ENCODE data around the gene MOB3A.

Gene MOB3A

GRCh38 chr19:2118438-2118837 lies 22.3 kb upstream of the MOB3A start:
- TF ChIP-seq, protein P1, sequence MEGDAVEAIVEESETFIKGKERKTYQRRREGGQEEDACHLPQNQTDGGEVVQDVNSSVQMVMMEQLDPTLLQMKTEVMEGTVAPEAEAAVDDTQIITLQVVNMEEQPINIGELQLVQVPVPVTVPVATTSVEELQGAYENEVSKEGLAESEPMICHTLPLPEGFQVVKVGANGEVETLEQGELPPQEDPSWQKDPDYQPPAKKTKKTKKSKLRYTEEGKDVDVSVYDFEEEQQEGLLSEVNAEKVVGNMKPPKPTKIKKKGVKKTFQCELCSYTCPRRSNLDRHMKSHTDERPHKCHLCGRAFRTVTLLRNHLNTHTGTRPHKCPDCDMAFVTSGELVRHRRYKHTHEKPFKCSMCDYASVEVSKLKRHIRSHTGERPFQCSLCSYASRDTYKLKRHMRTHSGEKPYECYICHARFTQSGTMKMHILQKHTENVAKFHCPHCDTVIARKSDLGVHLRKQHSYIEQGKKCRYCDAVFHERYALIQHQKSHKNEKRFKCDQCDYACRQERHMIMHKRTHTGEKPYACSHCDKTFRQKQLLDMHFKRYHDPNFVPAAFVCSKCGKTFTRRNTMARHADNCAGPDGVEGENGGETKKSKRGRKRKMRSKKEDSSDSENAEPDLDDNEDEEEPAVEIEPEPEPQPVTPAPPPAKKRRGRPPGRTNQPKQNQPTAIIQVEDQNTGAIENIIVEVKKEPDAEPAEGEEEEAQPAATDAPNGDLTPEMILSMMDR (IDR thresholded peaks at IDR 0.05; ENCODE audit: low read depth, low read length, missing control alignments) = no peak
- H3K4me3 ChIP-seq (ENCODE audit: low read depth, low read length) = no peak overlapping the region
- no peak for DNase-seq (ENCODE audit: low read depth)
- in situ Hi-C loops (cut with HindIII; ENCODE audit: low sequenced_read_pairs) = loop anchor here (5.0 kb wide), 1 partner anchor 94 kb away; no protein-coding TSS in a partner anchor

GRCh38 chr19:2117215-2117960 lies 21.3 kb upstream of the MOB3A start:
- in situ Hi-C loops (cut with HindIII; ENCODE audit: low sequenced_read_pairs) = loop anchor here (5.0 kb wide), 1 partner anchor 95 kb away; no protein-coding TSS in a partner anchor
- H3K4me3 ChIP-seq (ENCODE audit: low read depth, low read length) = no peak overlapping the region
- DNase-seq (ENCODE audit: low read depth) = no peak
- TF ChIP-seq, protein P1 (IDR thresholded peaks at IDR 0.05; ENCODE audit: low read depth, low read length, missing control alignments) = no peak

GRCh38 chr19:2116507-2116906 lies 20.4 kb upstream of the MOB3A start:
- in situ Hi-C loops (cut with HindIII; ENCODE audit: low sequenced_read_pairs) = loop anchor here (5.0 kb wide), 1 partner anchor 96 kb away; no protein-coding TSS in a partner anchor
- TF ChIP-seq, protein P1 (IDR thresholded peaks at IDR 0.05; ENCODE audit: low read depth, low read length, missing control alignments) = no peak

DNA sequence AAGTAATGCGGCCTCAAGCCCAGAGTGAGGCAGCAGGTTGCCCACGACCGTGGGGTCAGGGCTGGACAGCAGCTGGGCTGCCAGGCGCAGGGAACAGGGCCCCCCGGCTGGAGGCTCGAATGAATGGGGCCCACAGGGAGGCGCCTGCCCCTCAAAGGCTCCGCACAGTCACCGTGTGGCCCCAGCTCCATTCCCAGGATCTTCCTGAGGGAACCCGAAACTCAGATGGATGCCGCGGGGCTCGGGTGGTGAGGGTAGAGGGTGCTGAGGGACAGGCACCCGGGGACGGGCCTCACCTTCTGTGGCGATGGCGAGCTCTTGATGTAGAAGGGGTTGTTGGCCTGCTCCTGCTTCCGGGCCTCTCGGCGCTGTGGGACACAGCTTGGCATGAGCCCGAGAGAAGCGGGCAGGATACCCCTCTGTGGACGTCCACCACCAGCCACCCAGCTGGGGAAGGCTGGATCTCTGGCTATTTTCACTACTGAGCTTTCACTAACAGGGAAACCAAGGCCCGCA lies 19.8 kb upstream of the MOB3A start:
- no peak for DNase-seq (ENCODE audit: low read depth)
- TF ChIP-seq, protein P1 (IDR thresholded peaks at IDR 0.05; ENCODE audit: low read depth, low read length, missing control alignments) = no peak
- H3K4me3 ChIP-seq (ENCODE audit: low read depth, low read length) = no peak overlapping the region
- in situ Hi-C loops (cut with HindIII; ENCODE audit: low sequenced_read_pairs) = loop anchor here (5.0 kb wide), 1 partner anchor 96 kb away; no protein-coding TSS in a partner anchor

More at GRCh38 chr19:2116507-2116906, 20.4 kb upstream of the MOB3A start:
- no peak overlapping the region for H3K4me3 ChIP-seq (ENCODE audit: low read depth, low read length)
- no peak for DNase-seq (ENCODE audit: low read depth)

- in situ Hi-C loops (cut with HindIII; ENCODE audit: low sequenced_read_pairs) = loop anchor here (5.0 kb wide), 1 partner anchor 97 kb away; no protein-coding TSS in a partner anchor
- no peak for DNase-seq (ENCODE audit: low read depth)
- TF ChIP-seq, protein P1 (IDR thresholded peaks at IDR 0.05; ENCODE audit: low read depth, low read length, missing control alignments) = no peak
- H3K4me3 ChIP-seq (ENCODE audit: low read depth, low read length) = no peak overlapping the region
Observed at GRCh38 chr19:2115324-2115723, 19.2 kb upstream of the MOB3A start.

DNA sequence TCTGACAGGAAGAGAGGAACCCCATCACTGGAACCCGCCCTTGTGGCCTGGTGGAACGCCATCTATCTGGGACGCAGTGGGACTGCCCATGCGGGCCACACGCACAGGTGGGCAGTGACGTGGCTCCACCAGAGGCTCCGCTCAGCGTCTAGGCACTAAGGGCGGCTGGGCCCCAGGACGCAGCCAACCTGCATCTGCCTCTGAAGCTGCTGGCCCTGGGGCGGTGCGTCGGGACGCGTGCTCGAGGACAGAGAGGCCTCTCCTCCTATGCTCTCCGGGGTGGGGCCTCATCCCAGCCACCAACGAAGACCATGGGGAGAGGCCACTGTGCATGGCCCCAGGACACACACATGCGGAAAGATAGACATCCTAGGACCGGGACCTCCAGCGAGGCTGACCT lies 18.7 kb upstream of the MOB3A start:
- no peak overlapping the region for H3K4me3 ChIP-seq (ENCODE audit: low read depth, low read length)
- DNase-seq (ENCODE audit: low read depth) = no peak
- TF ChIP-seq, protein P1 (IDR thresholded peaks at IDR 0.05; ENCODE audit: low read depth, low read length, missing control alignments) = no peak
- in situ Hi-C loops (cut with HindIII; ENCODE audit: low sequenced_read_pairs) = loop anchor here (5.0 kb wide), 1 partner anchor 97 kb away; no protein-coding TSS in a partner anchor
